Smooth muscle cell (in vitro differentiated cells): ENCODE measurements around the gene LYRM2. TPM values are rescaled to one million over a fixed set of nuclear protein-coding genes. Genes with fewer than 3 reads are reported as not detected.

Source experiments
- DNase-seq: peaks from one replicate; lab custom pipeline; 2025; ENCODE audit not compliant: unreplicated experiment; lab: John Stamatoyannopoulos, UW
- H2AFZ ChIP-seq: fragments of 200-600 bp; sonication (generic); 2 replicates; pipeline ENCODE4 v1.6.0; 2016; ENCODE audit warnings: antibody characterized with exemption, low read depth, mild to moderate bottlenecking
- H3F3A ChIP-seq: fragments of 200-600 bp; sonication (generic); 2 replicates; pipeline ENCODE4 v1.6.0; 2017; ENCODE audit warnings: antibody characterized with exemption, low read depth
- H3K27ac ChIP-seq: fragments of 200-600 bp; sonication (generic); 2 replicates; pipeline ENCODE4 v1.5.1; 2016; ENCODE audit warnings: low read depth, mild to moderate bottlenecking
- H3K27me3 ChIP-seq: fragments of 200-600 bp; sonication (generic); 2 replicates; pipeline ENCODE4 v1.6.1; 2016; ENCODE audit warnings: low read depth, mild to moderate bottlenecking
- H3K36me3 ChIP-seq: fragments of 200-600 bp; sonication (generic); 2 replicates; pipeline ENCODE4 v1.5.1; 2016; ENCODE audit warnings: low read depth
- H3K4me1 ChIP-seq: fragments of 200-600 bp; sonication (generic); 2 replicates; pipeline ENCODE4 v1.5.1; 2016; ENCODE audit warnings: low read depth
- H3K4me2 ChIP-seq: fragments of 200-600 bp; sonication (generic); 2 replicates; pipeline ENCODE4 v1.6.0; 2016; ENCODE audit warnings: mild to moderate bottlenecking
- H3K4me3 ChIP-seq: fragments of 200-600 bp; sonication (generic); 2 replicates; pipeline ENCODE4 v1.5.1; 2016; ENCODE audit warnings: mild to moderate bottlenecking
- H3K79me2 ChIP-seq: fragments of 200-600 bp; sonication (generic); 2 replicates; pipeline ENCODE4 v1.6.0; 2016; ENCODE audit warnings: low read depth, mild to moderate bottlenecking
- H3K9ac ChIP-seq: fragments of 200-600 bp; sonication (generic); 2 replicates; pipeline ENCODE4 v1.6.0; 2016; ENCODE audit warnings: low read depth
- H3K9me3 ChIP-seq: fragments of 200-600 bp; sonication (generic); replicated peaks from 2 replicates; pipeline ENCODE4 v1.5.1; 2016; ENCODE audit warnings: low read depth
- H4K20me1 ChIP-seq: fragments of 200-600 bp; sonication (generic); 2 replicates; pipeline ENCODE4 v1.6.0; 2016; ENCODE audit warnings: low read depth
- CTCF ChIP-seq: fragments of 200-600 bp; sonication (generic); IDR thresholded peaks from 2 replicates; pipeline ENCODE4 v1.5.1; 2017; ENCODE audit warnings: borderline replicate concordance, mild to moderate bottlenecking, antibody characterized with exemption; ENCODE audit not compliant: insufficient read depth, poor library complexity, severe bottlenecking
- WGBS: methylation state at CpG from one replicate; pipeline ENCODE4 v1.1.7; 2016; ENCODE audit warnings: low lambda C conversion rate; 5-methylcytosine and 5-hydroxymethylcytosine counted together
- polyA plus RNA-seq: library from polyadenylated mRNA; unstranded; fragments of >200 nt; fragmentation: Nextera tagmentation; extraction: Ambion mirVana; gene quantifications from 2 replicates; pipeline ENCODE4 v1.2.1, GENCODE V29; 2016
- total RNA-seq: library from RNA; depleted of rRNA; stranded (reverse); fragments of >200 nt; gene quantifications from 2 replicates; pipeline ENCODE4 v1.2.3, GENCODE V29; 2014

The LYRM2 gene
- total and polyA plus RNA-seq, 2 experiments from 2014 or later, result 17.9 to 35.5 TPM

- Histone ChIP-seq H2AFZ (no peak overlapping the region), H3K27ac (no peak overlapping the region), H3K4me1 (no peaks in the 10 kb centered on the region), H3K79me2 (no peaks in the 10 kb centered on the region), H3K36me3 (no peaks in the 10 kb centered on the region), H3K27me3 (no peaks in the 10 kb centered on the region), H3K4me3 (no peak overlapping the region), H3K9ac (no peak overlapping the region), H4K20me1 (no peaks in the 10 kb centered on the region), H3K9me3 (no peaks in the 10 kb centered on the region), H3F3A (no peaks in the 10 kb centered on the region), H3K4me2 (no peak overlapping the region)
- TF ChIP-seq CTCF, result no peak
- WGBS, result 98% methylated on average over 5 of the region's 5 CpGs
- no peak for DNase-seq
These were observed 24.8 kb downstream of the LYRM2 start for GRCh38 chr6:89613790-89614189.

- Histone ChIP-seq H4K20me1 (no peaks in the 10 kb centered on the region), H3K9ac (no peak overlapping the region), H3K4me2 (no peak overlapping the region), H3K4me1 (no peaks in the 10 kb centered on the region), H3K27ac (no peak overlapping the region), H3K4me3 (no peak overlapping the region), H3K36me3 (no peaks in the 10 kb centered on the region), H2AFZ (no peak overlapping the region), H3F3A (no peaks in the 10 kb centered on the region), H3K79me2 (no peaks in the 10 kb centered on the region), H3K27me3 (no peaks in the 10 kb centered on the region), H3K9me3 (no peaks in the 10 kb centered on the region)
- 88% methylated on average over 12 of the region's 12 CpGs for WGBS
- DNase-seq, result no peak
- TF ChIP-seq CTCF, result no peak
These were observed 26.4 kb downstream of the LYRM2 start for GRCh38 chr6:89612121-89612520.

- DNase-seq, result no peak
- no peaks in the 10 kb centered on the region for H4K20me1 ChIP-seq
- TF ChIP-seq CTCF, result no peak
- H3K4me1 ChIP-seq, result no peaks in the 10 kb centered on the region
- H3K9me3 ChIP-seq, result no peaks in the 10 kb centered on the region
- no peak overlapping the region for H3K4me3 ChIP-seq
- no peak overlapping the region for H3K4me2 ChIP-seq
- no peaks in the 10 kb centered on the region for H3K27me3 ChIP-seq
- no peaks in the 10 kb centered on the region for H3K79me2 ChIP-seq
- H2AFZ ChIP-seq, result no peak overlapping the region
- H3K27ac ChIP-seq, result no peak overlapping the region
- no peaks in the 10 kb centered on the region for H3F3A ChIP-seq
- H3K9ac ChIP-seq, result no peak overlapping the region
- H3K36me3 ChIP-seq, result no peaks in the 10 kb centered on the region
These were observed 26.9 kb downstream of the LYRM2 start for GRCh38 chr6:89611666-89612065.

- Histone ChIP-seq H3K4me2 (no peak overlapping the region), H3K9ac (no peak overlapping the region), H3K4me3 (no peak overlapping the region), H3F3A (no peaks in the 10 kb centered on the region), H3K36me3 (no peaks in the 10 kb centered on the region), H3K4me1 (no peaks in the 10 kb centered on the region), H3K27me3 (no peaks in the 10 kb centered on the region), H2AFZ (no peak overlapping the region), H3K27ac (no peak overlapping the region), H3K79me2 (no peaks in the 10 kb centered on the region), H3K9me3 (no peaks in the 10 kb centered on the region), H4K20me1 (no peaks in the 10 kb centered on the region)
- DNase-seq, result peak; percentile 25
- WGBS, result 50% methylated on average over 11 of the region's 11 CpGs
- peak; percentile 95 for TF ChIP-seq CTCF
These were observed 28.4 kb downstream of the LYRM2 start for GRCh38 chr6:89610149-89610642.
